Cardiac muscle cell (in vitro differentiated cells and primary cell): Measurements from ENCODE around the gene CBARP. TPM values are rescaled to one million over a fixed set of nuclear protein-coding genes. Genes with fewer than 3 reads are reported as not detected.

Experiments
- DNase-seq, 2 donors: peaks; one replicate each; pipeline versions ENCODE4 v3.0.0 to v3.0.0-alpha.2; 2010 to 2017; ENCODE audit warnings: low read depth in 1 of 2, low spot score in 1 of 2
- H3K27ac ChIP-seq: fragments of 200-600 bp; sonication (generic); 2 replicates; pipeline ENCODE4 v1.5.1; 2016
- H3K27me3 ChIP-seq: fragments of 200-600 bp; sonication (generic); 2 replicates; pipeline ENCODE4 v1.6.0; 2016; ENCODE audit warnings: control low read depth
- H3K36me3 ChIP-seq: fragments of 200-600 bp; sonication (generic); 2 replicates; pipeline ENCODE4 v1.5.1; 2016; ENCODE audit warnings: control low read depth
- H3K4me1 ChIP-seq: fragments of 200-600 bp; sonication (generic); 2 replicates; pipeline ENCODE4 v1.8.1; 2017; ENCODE audit warnings: low read depth, mild to moderate bottlenecking, mixed run types
- H3K4me3 ChIP-seq: fragments of 200-600 bp; sonication (generic); 2 replicates; pipeline ENCODE4 v1.5.1; 2016; ENCODE audit warnings: mild to moderate bottlenecking
- H3K9me3 ChIP-seq: fragments of 200-600 bp; sonication (generic); 2 replicates; pipeline ENCODE4 v1.5.1; 2017; ENCODE audit warnings: low read depth, mild to moderate bottlenecking, control low read depth
- CTCF ChIP-seq: IDR thresholded peaks from 2 replicates; pipeline ENCODE4 v1.5.1; 2012; ENCODE audit warnings: low read depth, mild to moderate bottlenecking, low read length
- polyA plus RNA-seq: library from polyadenylated mRNA; unstranded; fragments of >200 nt; fragmentation: Nextera tagmentation; extraction: Ambion mirVana; gene quantifications from 2 replicates; pipeline ENCODE4 v1.2.1, GENCODE V29; 2016
- total RNA-seq: library from RNA; depleted of rRNA; stranded (reverse); fragments of >200 nt; gene quantifications from 2 replicates; pipeline ENCODE4 v1.2.3, GENCODE V29; 2016

CBARP gene
- total and polyA plus RNA-seq, 2 experiments from 2014 or later = 22.1 to 29.1 TPM

DNA sequence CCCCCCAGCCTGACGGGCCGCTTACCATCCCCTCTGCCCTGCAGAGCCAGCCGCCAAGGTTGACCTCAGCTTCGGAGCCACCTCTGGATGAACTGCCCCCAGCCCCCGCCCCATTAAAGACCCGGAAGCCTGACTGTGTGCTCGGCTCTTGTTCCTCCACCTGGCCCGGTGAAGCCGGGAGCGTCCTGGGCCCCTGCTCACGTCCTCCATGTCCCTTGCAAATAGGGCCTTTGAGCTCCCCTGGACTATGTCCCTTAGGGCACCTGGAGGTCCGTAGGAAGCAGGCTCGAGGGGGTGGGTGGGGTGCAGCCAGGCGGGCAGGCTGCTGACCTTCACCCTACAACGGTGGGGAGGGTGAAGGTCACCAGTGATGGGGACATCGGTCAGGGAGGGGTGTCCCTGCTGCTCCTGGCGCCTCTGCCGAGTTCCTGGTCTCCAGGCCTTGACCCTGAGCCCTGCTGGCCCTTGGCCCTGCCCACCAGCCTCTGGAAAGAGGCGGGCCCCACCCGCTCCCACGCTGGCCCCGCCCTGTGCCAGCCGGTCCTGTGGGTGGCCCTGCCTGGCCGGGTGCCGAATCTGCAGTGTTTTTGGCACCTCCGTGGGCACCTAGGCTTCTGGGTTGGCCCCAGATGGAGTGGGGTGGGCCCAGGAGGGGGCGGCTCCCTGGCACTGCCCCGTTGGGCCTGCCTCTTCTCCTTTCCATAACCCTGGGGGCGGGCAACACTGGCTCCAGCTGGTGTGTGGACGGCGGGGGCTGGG, 7.1 kb upstream of the CBARP start:
- H3K4me3 ChIP-seq = no peak overlapping the region
- H3K27me3 ChIP-seq = no peaks in the 10 kb centered on the region
- no peak for DNase-seq
- TF ChIP-seq CTCF = no peak
- peaks cover 12% of the 10 kb centered on the region for H3K4me1 ChIP-seq
- H3K27ac ChIP-seq = peak overlapping the region; percentile 81
- H3K9me3 ChIP-seq = no peaks in the 10 kb centered on the region
- no peaks in the 10 kb centered on the region for H3K36me3 ChIP-seq

DNA sequence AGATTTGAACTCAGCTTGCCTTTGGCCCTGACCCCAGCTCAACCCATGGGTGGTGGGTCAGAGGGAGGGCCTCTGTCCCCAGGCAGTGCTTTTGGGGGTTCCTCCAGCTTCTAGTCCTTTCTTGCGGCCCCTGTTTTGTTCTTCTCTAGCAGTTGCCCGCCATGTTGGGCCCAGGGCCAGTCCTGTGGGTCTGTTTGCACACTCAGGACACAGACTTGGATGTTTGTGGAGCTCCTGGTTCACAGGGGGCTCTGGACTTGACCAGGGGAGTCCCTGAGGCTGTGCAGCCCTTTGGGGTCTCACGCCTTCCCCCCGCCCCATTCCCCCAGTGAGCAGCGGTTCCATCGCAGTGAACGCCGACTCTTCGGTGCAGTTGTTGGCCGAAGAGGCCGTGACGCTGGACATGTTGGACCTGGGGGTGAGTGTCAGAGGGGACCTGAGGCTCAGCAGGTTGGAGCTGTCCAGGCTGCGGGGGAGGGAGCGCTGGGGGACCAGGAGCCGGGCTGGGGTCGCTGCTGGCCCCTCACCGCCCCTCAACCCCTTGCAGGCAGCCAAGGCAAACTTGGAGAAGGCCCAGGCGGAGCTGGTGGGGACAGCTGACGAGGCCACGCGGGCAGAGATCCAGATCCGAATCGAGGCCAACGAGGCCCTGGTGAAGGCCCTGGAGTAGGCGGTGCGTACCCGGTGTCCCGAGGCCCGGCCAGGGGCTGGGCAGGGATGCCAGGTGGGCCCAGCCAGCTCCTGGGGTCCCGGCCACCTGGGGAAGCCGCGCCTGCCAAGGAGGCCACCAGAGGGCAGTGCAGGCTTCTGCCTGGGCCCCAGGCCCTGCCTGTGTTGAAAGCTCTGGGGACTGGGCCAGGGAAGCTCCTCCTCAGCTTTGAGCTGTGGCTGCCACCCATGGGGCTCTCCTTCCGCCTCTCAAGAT, 6.2 kb upstream of the CBARP start:
- peak; percentile 88 to 90 for DNase-seq
- H3K4me3 ChIP-seq = no peak overlapping the region
- peak overlapping the region; percentile 81 for H3K27ac ChIP-seq
- TF ChIP-seq CTCF = peak; percentile 92
- no peaks in the 10 kb centered on the region for H3K36me3 ChIP-seq
- H3K9me3 ChIP-seq = no peaks in the 10 kb centered on the region
- H3K4me1 ChIP-seq = peaks cover 15% of the 10 kb centered on the region
- H3K27me3 ChIP-seq = no peaks in the 10 kb centered on the region

- H3K27ac ChIP-seq = peak within 1 kb of the TSS; percentile 31
- DNase-seq = peak; percentile 95 to 97
These were observed 3.8 kb upstream of the CBARP start, which contains the start of gene ATP5F1D for GRCh38 chr19:1241417-1242095. Gene ATP5F1D (plus strand): TSS chr19:1241751. CDS start chr19:1241851, 100 bp downstream.

DNA sequence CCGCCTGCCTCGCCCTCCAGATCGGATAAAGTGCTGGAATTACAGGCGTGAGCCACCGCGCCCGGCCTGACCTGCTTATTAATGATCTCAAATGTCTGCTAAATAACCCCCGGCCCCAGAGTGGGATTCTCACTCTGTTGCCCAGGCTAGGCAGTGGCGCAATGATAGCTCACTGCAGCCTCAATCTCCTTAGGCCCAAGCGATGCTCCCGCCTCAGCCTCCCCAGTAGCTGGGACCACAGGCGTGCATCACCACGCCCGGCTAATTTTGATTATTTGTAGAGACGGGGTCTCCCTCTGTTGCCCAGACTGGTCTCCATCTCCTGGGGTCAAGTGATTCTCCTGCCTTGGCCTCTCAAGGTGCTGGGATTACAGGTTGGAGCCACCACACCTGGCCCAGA, 3.1 kb upstream of the CBARP start:
- Histone ChIP-seq H3K36me3 (no peaks in the 10 kb centered on the region), H3K4me3 (peak overlapping the region; percentile 99), H3K27ac (no peak overlapping the region), H3K27me3 (no peaks in the 10 kb centered on the region), H3K9me3 (no peaks in the 10 kb centered on the region), H3K4me1 (peaks cover 21% of the 10 kb centered on the region)
- TF ChIP-seq CTCF = no peak
- no peak for DNase-seq

More at GRCh38 chr19:1241417-1242095, 3.8 kb upstream of the CBARP start, which contains the start of gene ATP5F1D:
- Histone ChIP-seq H3K36me3 (no peaks in the 10 kb centered on the region), H3K27me3 (no peaks in the 10 kb centered on the region), H3K9me3 (no peaks in the 10 kb centered on the region), H3K4me1 (peaks cover 21% of the 10 kb centered on the region), H3K4me3 (peak within 1 kb of the TSS; percentile 99)
- no peak for TF ChIP-seq CTCF
